Activated CD4-positive, alpha-beta T cell treated with anti-CD3 and anti-CD28 coated beads, Interleukin-2, amount 50 U/mL, for 4 hours (primary cell): ENCODE data around the gene LYZL1.
"Not testable (repeated sequence)": the region's sequence is repeated elsewhere in the genome, so short reads cannot be mapped to it uniquely, and the experiment has no call there.

Source experiments
- DNase-seq, 2 experiments: peaks; one replicate each; pipeline ENCODE4 v3.0.0-alpha.2; 2020

LYZL1 gene

GRCh38 chr10:29288906-29289305 is at the start of gene LYZL1:
Gene LYZL1 (plus strand): TSS chr10:29289070. CDS start chr10:29291868, 2,798 bp downstream.
- not testable (repeated sequence) for DNase-seq

GRCh38 chr10:29239569-29240472 is 49.0 kb upstream of the LYZL1 start:
- no peak for DNase-seq

DNA sequence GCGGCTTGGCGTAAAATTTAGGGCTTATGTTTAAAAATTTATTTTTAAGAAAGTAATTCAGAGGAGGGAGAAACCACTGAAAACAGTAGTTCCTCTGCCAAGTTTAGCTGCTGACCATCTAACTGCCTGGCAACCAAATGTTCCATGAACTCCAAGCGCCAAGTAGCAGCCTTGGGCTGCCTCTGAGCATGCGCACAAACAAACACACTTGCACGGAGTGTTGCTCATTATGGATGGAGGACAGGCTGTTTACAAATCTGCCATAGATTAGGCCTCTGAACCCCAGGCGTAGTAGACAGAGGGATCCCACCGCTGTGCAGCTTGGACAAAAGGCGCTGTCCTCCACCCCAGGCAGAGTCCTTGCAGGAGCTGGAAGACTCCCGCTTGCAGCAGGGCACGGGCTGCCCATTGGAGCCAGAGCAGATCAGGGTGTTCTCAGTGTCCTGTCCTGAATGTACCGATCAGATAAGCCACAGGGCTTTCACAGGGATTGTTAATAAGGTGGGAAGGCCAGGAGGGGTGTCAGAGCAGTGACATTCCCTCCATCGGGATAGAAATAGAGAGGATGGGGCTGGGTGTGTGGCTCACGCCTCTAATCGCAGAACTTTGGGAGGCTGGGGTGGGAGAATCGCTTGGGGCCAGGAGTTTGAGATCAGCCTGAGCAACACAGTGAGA is 47.7 kb upstream of the LYZL1 start:
- DNase-seq = no peak

DNA sequence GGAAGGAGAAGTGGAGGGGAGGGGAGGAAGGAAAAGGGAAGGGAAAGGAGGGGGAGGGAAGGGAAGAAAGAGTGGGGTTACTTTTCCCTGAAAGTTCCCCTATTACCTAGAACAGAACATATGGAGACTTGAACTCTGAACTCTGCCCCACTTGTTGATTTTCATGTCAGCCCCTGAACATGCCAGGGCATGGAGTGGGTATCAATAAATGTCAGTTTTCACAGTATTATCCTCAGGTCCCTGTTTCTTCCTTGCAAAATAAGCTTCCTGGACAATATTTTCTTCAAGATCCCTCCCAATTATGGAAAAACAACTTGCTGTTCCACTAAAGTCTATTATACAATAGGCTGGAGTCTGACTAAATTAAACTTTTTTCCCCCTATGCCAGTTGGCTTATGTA is 46.9 kb upstream of the LYZL1 start:
- no peak for DNase-seq

DNA sequence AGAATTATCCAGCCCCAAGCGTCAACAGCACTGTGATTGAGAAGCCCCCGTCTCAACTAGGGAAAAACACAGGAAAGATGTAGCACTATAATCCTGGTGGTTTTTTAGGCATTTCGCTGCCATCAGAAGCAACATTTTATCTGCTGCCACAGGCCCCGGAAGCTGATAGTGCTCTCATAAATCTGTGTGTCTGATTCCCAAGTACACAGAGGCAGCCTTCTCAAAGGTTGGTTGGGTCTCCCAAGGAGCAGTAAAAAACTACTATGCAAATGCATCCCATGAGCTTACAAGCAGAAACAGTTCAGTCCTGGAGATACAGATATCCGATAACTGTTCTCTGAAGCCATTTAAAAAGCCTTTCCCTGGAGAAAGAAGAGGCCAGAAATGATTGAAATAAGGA is 45.8 kb upstream of the LYZL1 start:
- no peak for DNase-seq

DNA sequence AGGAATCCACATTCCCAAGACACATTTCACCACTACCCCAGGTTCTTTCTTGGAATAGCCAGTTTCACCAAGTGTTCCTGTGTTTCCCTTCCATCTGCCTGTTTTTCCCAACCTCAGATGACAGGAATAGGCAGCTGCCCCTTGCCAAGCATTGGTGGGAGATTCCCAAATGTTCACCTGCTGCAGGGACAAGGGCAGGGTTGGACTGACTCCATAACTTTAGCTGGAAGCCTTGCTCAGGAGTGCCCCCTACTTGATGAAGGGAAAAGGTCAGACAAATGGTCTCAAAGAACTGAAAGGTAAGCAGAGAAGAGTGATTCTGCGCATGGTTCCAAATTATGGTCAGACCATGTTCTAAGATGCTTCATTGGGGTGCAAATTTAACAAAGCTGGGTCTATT is 45.1 kb upstream of the LYZL1 start:
- DNase-seq = no peak

GRCh38 chr10:29244978-29245377 is 43.9 kb upstream of the LYZL1 start:
- DNase-seq = no peak

DNA sequence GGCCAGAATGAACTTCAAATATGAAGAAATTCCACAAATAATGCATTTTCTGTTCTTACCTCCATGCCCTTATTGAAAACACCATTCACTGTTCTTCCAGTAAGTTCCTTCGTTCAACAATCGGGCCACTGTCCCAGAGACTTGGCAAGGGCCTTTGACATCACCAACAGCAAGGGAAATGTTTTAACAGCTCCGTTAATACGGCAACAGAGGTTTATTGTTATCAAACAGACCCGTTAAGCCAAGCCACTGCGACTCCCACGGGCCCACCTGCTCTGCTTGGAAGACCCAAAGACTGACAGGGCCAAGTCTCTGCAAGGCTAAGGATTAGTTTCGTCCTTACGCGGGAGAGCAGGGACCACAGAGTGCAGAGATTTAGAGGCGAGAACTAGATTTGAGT is 43.4 kb upstream of the LYZL1 start:
- DNase-seq = no peak

DNA sequence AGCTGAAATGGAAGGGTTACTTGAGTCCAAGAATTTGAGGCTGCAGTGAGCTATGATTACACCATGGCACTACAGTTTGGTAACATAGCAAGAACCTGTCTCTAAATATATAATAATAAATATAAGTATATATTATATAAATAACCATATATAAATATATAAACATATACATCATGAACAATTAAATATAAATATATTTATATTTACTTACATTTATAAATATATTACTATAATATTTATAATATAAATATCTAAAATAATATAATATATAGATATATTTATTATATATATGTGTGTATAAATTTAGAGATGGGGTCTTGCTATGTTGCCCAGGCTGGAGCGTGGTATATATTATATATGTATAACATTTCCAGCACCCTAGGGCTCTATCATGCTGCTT is 42.4 kb upstream of the LYZL1 start:
- DNase-seq = no peak

- DNase-seq = no peak
Observed at GRCh38 chr10:29248158-29248557, 40.7 kb upstream of the LYZL1 start.

DNA sequence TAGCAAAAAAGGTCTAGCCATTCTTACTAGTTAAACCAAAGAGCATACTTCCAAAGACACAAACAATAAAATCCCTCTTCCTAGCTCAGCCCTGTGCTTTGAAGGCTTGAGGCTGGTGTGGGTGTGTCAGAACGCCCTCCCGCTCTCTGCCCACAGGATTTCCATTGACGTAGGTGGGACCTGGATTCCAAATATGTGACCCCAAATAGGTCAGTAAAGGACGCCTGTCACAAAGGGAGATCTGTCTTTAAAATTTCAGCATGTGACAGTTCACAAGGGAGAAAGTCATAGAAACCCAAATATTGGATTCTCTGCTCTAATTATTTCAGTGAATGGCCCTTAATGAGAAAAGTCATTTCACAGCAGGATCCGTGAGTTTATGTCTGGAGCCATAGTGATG is 39.9 kb upstream of the LYZL1 start:
- DNase-seq = no peak

GRCh38 chr10:29250066-29250465 is 38.8 kb upstream of the LYZL1 start:
- no peak for DNase-seq

DNA sequence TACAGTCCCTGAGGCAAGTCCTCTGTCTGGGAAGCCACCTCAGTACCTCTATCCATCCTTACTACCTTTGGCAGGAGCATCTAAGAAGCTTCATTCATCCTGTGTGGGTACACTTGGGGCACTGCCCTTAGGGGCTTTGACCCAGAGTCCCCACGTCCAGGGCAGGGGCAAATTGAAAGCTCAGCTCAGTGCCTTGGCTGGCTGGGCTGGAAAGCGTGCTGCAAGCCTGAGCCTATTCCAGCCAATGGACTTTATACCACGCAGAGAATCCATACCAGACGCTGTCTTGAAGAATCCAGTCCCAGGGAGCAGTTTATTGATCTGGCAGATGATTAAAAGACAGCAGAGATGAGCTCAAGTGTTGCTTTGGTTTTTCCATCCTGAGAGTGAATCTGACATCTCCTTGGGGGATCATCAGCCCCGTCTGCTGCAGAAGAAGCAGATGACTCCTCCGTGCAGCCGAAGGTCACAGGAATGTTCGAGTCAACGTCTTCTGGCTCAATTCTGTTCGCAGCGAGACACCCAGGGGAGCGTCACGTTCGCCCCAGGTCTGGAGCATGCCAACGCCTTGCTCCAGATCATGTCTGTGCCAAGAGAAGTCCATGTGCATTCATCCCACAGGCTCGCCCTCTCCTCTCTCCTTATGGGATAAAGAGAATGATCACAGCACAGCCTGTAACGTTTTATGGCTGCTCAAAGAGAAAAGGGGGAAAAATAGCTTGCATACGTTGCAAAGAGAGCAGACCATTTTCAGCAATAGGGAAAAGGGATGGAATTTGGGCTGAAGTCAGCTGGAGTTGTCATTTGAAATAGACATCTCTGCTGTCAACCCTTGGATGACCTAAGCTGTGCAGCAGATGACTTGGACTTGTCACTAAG is 35.8 kb upstream of the LYZL1 start:
- no peak for DNase-seq

DNA sequence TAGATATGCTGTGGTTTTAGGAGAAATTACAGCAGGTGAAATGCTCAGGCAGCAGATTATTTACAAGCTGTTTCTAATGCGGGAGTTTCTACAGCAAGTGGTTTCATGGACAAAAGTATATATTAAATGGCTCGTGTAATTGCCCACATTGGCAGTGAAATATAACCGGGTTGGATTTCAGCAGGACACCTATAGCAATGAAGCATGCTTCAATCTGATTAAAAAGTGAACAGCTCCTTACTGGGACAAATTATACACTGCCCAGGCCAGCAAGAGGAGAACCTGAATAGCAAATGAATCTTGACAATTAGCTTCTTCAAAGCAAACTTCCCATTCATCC is 35.2 kb upstream of the LYZL1 start:
- DNase-seq = no peak

- no peak for DNase-seq
Observed at GRCh38 chr10:29254123-29255046, 34.5 kb upstream of the LYZL1 start.

- DNase-seq = no peak
Observed at GRCh38 chr10:29255104-29255503, 33.8 kb upstream of the LYZL1 start.

- no peak for DNase-seq
Observed at GRCh38 chr10:29256019-29256418, 32.9 kb upstream of the LYZL1 start.

GRCh38 chr10:29256586-29256985 is 32.3 kb upstream of the LYZL1 start:
- no peak for DNase-seq

- no peak for DNase-seq
Observed at GRCh38 chr10:29257106-29257783, 31.6 kb upstream of the LYZL1 start.

DNA sequence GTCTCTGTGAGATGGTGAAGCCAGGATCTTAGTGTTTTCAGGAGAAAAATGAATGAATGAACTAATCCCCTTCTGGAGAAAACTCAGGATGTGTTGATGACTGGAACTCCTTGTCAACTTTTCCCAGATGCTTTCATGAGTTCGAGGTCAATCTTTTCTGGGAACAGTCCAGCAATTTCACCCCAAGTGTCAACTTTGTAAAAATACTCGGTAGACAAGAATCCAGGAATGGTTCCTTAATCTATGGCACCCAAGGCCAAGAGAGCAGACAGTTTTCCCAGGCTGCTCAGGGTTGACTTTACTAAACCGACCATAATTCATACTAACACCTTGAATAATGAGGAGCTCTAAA is 31.1 kb upstream of the LYZL1 start:
- DNase-seq = no peak

DNA sequence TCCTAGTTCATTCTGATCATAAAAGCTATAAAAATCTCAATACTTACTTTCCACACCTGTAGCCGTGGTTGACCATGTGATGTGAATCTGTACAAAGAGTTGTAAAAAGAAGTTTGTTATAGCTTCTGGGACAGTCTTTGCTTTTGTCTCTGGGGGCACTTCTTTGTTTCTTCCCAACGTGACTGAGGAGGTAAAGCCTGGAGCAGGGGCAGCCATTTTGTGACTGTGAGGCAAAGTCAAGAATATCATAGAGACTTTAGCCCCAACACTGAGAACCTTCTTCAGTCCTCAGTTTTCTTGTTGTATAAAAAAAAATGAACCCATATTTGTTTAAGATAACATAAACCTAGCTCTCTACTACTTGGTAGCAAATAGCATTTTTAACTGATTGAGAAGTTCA is 29.4 kb upstream of the LYZL1 start:
- no peak for DNase-seq

DNA sequence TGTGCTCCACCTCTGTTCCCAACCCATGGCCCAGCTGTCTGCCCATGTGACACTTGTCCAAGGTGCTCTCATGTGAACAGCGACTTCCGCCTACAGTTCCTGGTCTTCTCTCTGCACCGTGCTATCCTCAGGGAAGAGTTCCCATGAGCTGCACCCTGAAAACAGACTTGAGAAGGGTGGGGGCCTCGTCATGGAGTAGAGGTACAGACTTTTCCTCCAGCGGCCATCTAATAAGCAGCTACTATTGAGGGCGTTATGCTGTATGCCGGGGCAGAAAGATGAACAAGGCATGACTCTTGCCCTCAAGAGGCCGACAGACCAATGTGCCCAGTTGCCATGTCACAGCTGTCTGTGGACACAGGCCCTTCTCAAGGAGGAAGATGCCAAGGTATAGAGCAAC is 25.4 kb upstream of the LYZL1 start:
- DNase-seq = no peak
